ENCODE results near the gene EPHA5.
"Not testable (repeated sequence)": the region's sequence is repeated elsewhere in the genome, so short reads cannot be mapped to it uniquely, and the experiment has no call there.

Gene EPHA5

GRCh38 chr4:65344278-65344825 lies 325.9 kb downstream of the EPHA5 start:
- no peak for DNase-seq

GRCh38 chr4:65343342-65343741 lies 326.9 kb downstream of the EPHA5 start:
- DNase-seq: no peak

GRCh38 chr4:65341557-65341956 lies 328.7 kb downstream of the EPHA5 start:
- DNase-seq: no peak

GRCh38 chr4:65340382-65341109 lies 329.7 kb downstream of the EPHA5 start:
- no peak for DNase-seq

- DNase-seq: no peak
Observed at GRCh38 chr4:65337371-65337770, 332.9 kb downstream of the EPHA5 start.

- no peak for DNase-seq
Observed at GRCh38 chr4:65336465-65336864, 333.8 kb downstream of the EPHA5 start.

GRCh38 chr4:65316534-65316933 lies 353.8 kb downstream of the EPHA5 start:
- no peak for DNase-seq

- no peak for DNase-seq
Observed at GRCh38 chr4:65311120-65311519, 359.2 kb downstream of the EPHA5 start.

GRCh38 chr4:65310586-65310985 lies 359.7 kb downstream of the EPHA5 start:
- DNase-seq: no peak

- DNase-seq: not testable (repeated sequence)
Observed at GRCh38 chr4:65308626-65309025, 361.7 kb downstream of the EPHA5 start.

- peak; percentile 0 for DNase-seq
Observed at GRCh38 chr4:65302145-65302544, 368.1 kb downstream of the EPHA5 start.

GRCh38 chr4:65296246-65296645 lies 374.0 kb downstream of the EPHA5 start:
- DNase-seq: no peak

- no peak for DNase-seq
Observed at GRCh38 chr4:65287071-65287470, 383.2 kb downstream of the EPHA5 start.

Measured in hematopoietic multipotent progenitor cell treated with erythropoietin and hydrocortisone succinate and interleukin-3 and kit ligand, for 4 days (in vitro differentiated cells).